GM13976 (cell line): ENCODE results near the gene NAXD.
A peak's percentile ranks its signal among the peaks of the same experiment; 100 is the strongest.

Experiments used
- DNase-seq: peaks from one replicate; pipeline ENCODE4 v3.0.0; 2012; ENCODE audit warnings: low spot score
- CTCF ChIP-seq: IDR thresholded peaks from 2 replicates; pipeline ENCODE4 v1.5.1; 2012; ENCODE audit warnings: borderline replicate concordance, mild to moderate bottlenecking; ENCODE audit not compliant: insufficient read depth; ENCODE audit errors: extremely low read depth, missing control alignments, control extremely low read depth
- in situ Hi-C: fragments of 300-500 bp; cut with MboI; formaldehyde crosslinking; loops from one replicate; pipeline ENCODE4 v1.12.0; 2022; ENCODE audit warnings: low sequenced_read_pairs, mixed read lengths, inconsistent platforms; ENCODE audit not compliant: unreplicated experiment

NAXD gene

GRCh38 chr13:110607675-110608224 is 7.6 kb upstream of the NAXD start:
- DNase-seq = peak; percentile 66
- in situ Hi-C loops = no loop called here
- TF ChIP-seq CTCF = no peak

- no peak for TF ChIP-seq CTCF
- DNase-seq = peak; percentile 77
- in situ Hi-C loops = no loop called here
Measured at GRCh38 chr13:110610955-110611595, 4.3 kb upstream of the NAXD start.

GRCh38 chr13:110615005-110615321 is 382 bp upstream of the NAXD start:
- in situ Hi-C loops = no loop called here
- DNase-seq = no peak

GRCh38 chr13:110616103-110617101 is 1.1 kb downstream of the NAXD start:
- in situ Hi-C loops = no loop called here
- TF ChIP-seq CTCF = no peak
- DNase-seq = peak; percentile 78

More at GRCh38 chr13:110615005-110615321, 382 bp upstream of the NAXD start:
- no peak for TF ChIP-seq CTCF

- DNase-seq = no peak
- in situ Hi-C loops = no loop called here
- TF ChIP-seq CTCF = no peak
Measured at GRCh38 chr13:110617321-110618072, 2.2 kb downstream of the NAXD start.

GRCh38 chr13:110618167-110618566 is 2.8 kb downstream of the NAXD start:
- no peak for DNase-seq
- in situ Hi-C loops = no loop called here
- TF ChIP-seq CTCF = no peak
